H9 (cell line): ENCODE measurements around the gene GPR157. TPM values are rescaled to one million over a fixed set of nuclear protein-coding genes. Genes with fewer than 3 reads are reported as not detected.

Source experiments
- DNase-seq: peaks from one replicate; pipeline ENCODE4 v3.0.0-alpha.2; 2017
- H2AFZ ChIP-seq: one replicate; pipeline ENCODE4 v1.6.1; 2013; ENCODE audit warnings: mild to moderate bottlenecking, low read length, control low read depth, moderate library complexity
- H2AK5ac ChIP-seq: 2 replicates; pipeline ENCODE4 v1.6.1; 2013; ENCODE audit warnings: low read length, control low read depth, mixed read lengths; ENCODE audit not compliant: insufficient read length
- H2BK120ac ChIP-seq: one replicate; pipeline ENCODE4 v1.6.1; 2013; ENCODE audit warnings: low read depth, mild to moderate bottlenecking, low read length, control low read depth, inconsistent platforms; ENCODE audit not compliant: poor library complexity, severe bottlenecking
- H2BK12ac ChIP-seq: 2 replicates; pipeline ENCODE4 v1.6.1; 2013; ENCODE audit warnings: low read length, control low read depth, mixed read lengths, low read depth; ENCODE audit not compliant: insufficient read length
- H2BK15ac ChIP-seq: 2 replicates; pipeline ENCODE4 v1.6.1; 2013; ENCODE audit warnings: low read depth, low read length, control low read depth
- H2BK20ac ChIP-seq: one replicate; pipeline ENCODE4 v1.6.1; 2013; ENCODE audit warnings: low read depth, mild to moderate bottlenecking, low read length, control low read depth, inconsistent platforms; ENCODE audit not compliant: poor library complexity, severe bottlenecking
- H2BK5ac ChIP-seq: 2 replicates; pipeline ENCODE4 v1.6.1; 2013; ENCODE audit warnings: low read length, control low read depth, mixed read lengths; ENCODE audit not compliant: insufficient read length
- H3K14ac ChIP-seq: 2 replicates; pipeline ENCODE4 v1.6.1; 2013; ENCODE audit warnings: low read length, control low read depth; ENCODE audit not compliant: insufficient read depth
- H3K18ac ChIP-seq: 2 replicates; pipeline ENCODE4 v1.6.1; 2013; ENCODE audit warnings: low read depth, mild to moderate bottlenecking, mixed read lengths, low read length, control low read depth; ENCODE audit not compliant: insufficient read length
- H3K23ac ChIP-seq: 2 replicates; pipeline ENCODE4 v1.6.1; 2013; ENCODE audit warnings: low read length, control low read depth, mixed read lengths, low read depth; ENCODE audit not compliant: insufficient read length
- H3K23me2 ChIP-seq: 2 replicates; pipeline ENCODE4 v1.6.1; 2013; ENCODE audit warnings: low read depth, mild to moderate bottlenecking, mixed read lengths, low read length, control low read depth; ENCODE audit not compliant: insufficient read length, poor library complexity, severe bottlenecking
- H3K27ac ChIP-seq: 2 replicates; pipeline ENCODE4 v1.5.1; 2013; ENCODE audit warnings: low read length, control low read depth, mixed read lengths, low read depth; ENCODE audit not compliant: insufficient read length
- H3K27me3 ChIP-seq: 2 replicates; pipeline ENCODE4 v1.6.1; 2013; ENCODE audit warnings: low read length, control low read depth, inconsistent platforms; ENCODE audit not compliant: insufficient read depth
- H3K4ac ChIP-seq: 2 replicates; pipeline ENCODE4 v1.6.1; 2013; ENCODE audit warnings: low read depth, mild to moderate bottlenecking, control low read depth, inconsistent platforms, low read length, moderate library complexity
- H3K4me1 ChIP-seq: 2 replicates; pipeline ENCODE4 v1.6.1; 2013; ENCODE audit warnings: low read length, control low read depth, inconsistent platforms; ENCODE audit not compliant: insufficient read depth
- H3K4me2 ChIP-seq: 2 replicates; pipeline ENCODE4 v1.6.1; 2013; ENCODE audit warnings: low read length, control low read depth, mixed read lengths; ENCODE audit not compliant: insufficient read length, insufficient read depth
- H3K56ac ChIP-seq: 2 replicates; pipeline ENCODE4 v1.6.1; 2013; ENCODE audit warnings: low read depth, mild to moderate bottlenecking, mixed read lengths, low read length, control low read depth; ENCODE audit not compliant: insufficient read length
- H3K79me1 ChIP-seq: 2 replicates; pipeline ENCODE4 v1.6.1; 2013; ENCODE audit warnings: low read depth, mild to moderate bottlenecking, moderate library complexity, low read length, control low read depth, inconsistent platforms; ENCODE audit not compliant: insufficient read depth, poor library complexity, severe bottlenecking
- H3K79me2 ChIP-seq: 2 replicates; pipeline ENCODE4 v1.6.1; 2013; ENCODE audit warnings: low read length, control low read depth, inconsistent platforms; ENCODE audit not compliant: insufficient read depth
- H3K9ac ChIP-seq: 2 replicates; pipeline ENCODE4 v1.6.1; 2013; ENCODE audit warnings: low read length, control low read depth, mixed read lengths; ENCODE audit not compliant: insufficient read length; ENCODE audit errors: extremely low read depth
- H3K9me3 ChIP-seq: one replicate; pipeline ENCODE4 v1.6.1; 2013; ENCODE audit warnings: low read depth, low read length, inconsistent platforms; ENCODE audit not compliant: control insufficient read depth
- H3T11ph ChIP-seq: one replicate; pipeline ENCODE4 v1.6.1; 2013; ENCODE audit warnings: mild to moderate bottlenecking, low read length, control low read depth, inconsistent platforms
- H4K20me1 ChIP-seq: one replicate; pipeline ENCODE4 v1.6.1; 2013; ENCODE audit not compliant: control insufficient read depth, insufficient read length, insufficient read depth
- H4K5ac ChIP-seq: 2 replicates; pipeline ENCODE4 v1.6.1; 2013; ENCODE audit warnings: low read depth, mild to moderate bottlenecking, mixed read lengths, low read length, control low read depth; ENCODE audit not compliant: insufficient read length
- H4K8ac ChIP-seq: replicated peaks from 2 replicates; pipeline ENCODE4 v1.6.1; 2013; ENCODE audit warnings: low read length, control low read depth, mixed read lengths, low read depth; ENCODE audit not compliant: insufficient read length
- H4K91ac ChIP-seq: 2 replicates; pipeline ENCODE4 v1.6.1; 2013; ENCODE audit warnings: low read depth, mild to moderate bottlenecking, moderate library complexity, mixed read lengths, low read length, control low read depth; ENCODE audit not compliant: insufficient read length
- H3K27ac Mint-ChIP-seq, 3 experiments: 2 replicates in 2 of 3; 3 replicates in 1 of 3; pipeline ENCODE4 v1.8.0; 2020 to 2021; ENCODE audit warnings: mixed read lengths in 3 of 3, mild to moderate bottlenecking in 1 of 3, moderate library complexity in 1 of 3
- H3K27me3 Mint-ChIP-seq: 2 replicates; pipeline ENCODE4 v1.8.0; 2021; ENCODE audit warnings: low read depth, mild to moderate bottlenecking, moderate library complexity, mixed read lengths
- H3K36me3 Mint-ChIP-seq, 3 experiments: 2 replicates in 2 of 3; 3 replicates in 1 of 3; pipeline ENCODE4 v1.8.0; 2020 to 2021; ENCODE audit warnings: low read depth in 3 of 3, mixed read lengths in 3 of 3; ENCODE audit not compliant: insufficient read depth in 1 of 3
- H3K4me1 Mint-ChIP-seq, 2 experiments: 2 replicates each; pipeline ENCODE4 v1.8.0; 2020; ENCODE audit warnings: mixed read lengths in 2 of 2
- H3K4me3 Mint-ChIP-seq, 2 experiments: 2 replicates in 1 of 2; 3 replicates in 1 of 2; pipeline ENCODE4 v1.8.0; 2020 to 2021; ENCODE audit warnings: mild to moderate bottlenecking in 2 of 2, mixed read lengths in 2 of 2, moderate library complexity in 1 of 2
- H3K9me3 Mint-ChIP-seq, 2 experiments: 2 replicates in 1 of 2; 3 replicates in 1 of 2; pipeline ENCODE4 v1.8.0; 2020; ENCODE audit warnings: mild to moderate bottlenecking in 2 of 2, mixed read lengths in 2 of 2, moderate library complexity in 1 of 2
- WGBS: extraction: QIAGEN DNeasy Blood & Tissue Kit; methylation state at CpG from one replicate; pipeline ENCODE4 v1.1.7; 2013; ENCODE audit warnings: missing lambda C conversion rate, low lambda C conversion rate, mixed read lengths; ENCODE audit not compliant: insufficient read length; ENCODE audit errors: extremely low coverage; 5-methylcytosine and 5-hydroxymethylcytosine counted together
- total RNA-seq: library from RNA; stranded (reverse); gene quantifications from 2 replicates; pipeline ENCODE4 v1.2.1, GENCODE V29; 2021
- TF ChIP-seq, protein P1 (sequence below): fragments of 200-600 bp; sonication (generic); conservative IDR thresholded peaks from 3 replicates; pipeline ENCODE4 v1.8.0; 2021; ENCODE audit warnings: antibody characterized with exemption, mild to moderate bottlenecking

GPR157 gene
- total RNA-seq, 1 experiment from 2014 or later, result 3.8 TPM

DNA sequence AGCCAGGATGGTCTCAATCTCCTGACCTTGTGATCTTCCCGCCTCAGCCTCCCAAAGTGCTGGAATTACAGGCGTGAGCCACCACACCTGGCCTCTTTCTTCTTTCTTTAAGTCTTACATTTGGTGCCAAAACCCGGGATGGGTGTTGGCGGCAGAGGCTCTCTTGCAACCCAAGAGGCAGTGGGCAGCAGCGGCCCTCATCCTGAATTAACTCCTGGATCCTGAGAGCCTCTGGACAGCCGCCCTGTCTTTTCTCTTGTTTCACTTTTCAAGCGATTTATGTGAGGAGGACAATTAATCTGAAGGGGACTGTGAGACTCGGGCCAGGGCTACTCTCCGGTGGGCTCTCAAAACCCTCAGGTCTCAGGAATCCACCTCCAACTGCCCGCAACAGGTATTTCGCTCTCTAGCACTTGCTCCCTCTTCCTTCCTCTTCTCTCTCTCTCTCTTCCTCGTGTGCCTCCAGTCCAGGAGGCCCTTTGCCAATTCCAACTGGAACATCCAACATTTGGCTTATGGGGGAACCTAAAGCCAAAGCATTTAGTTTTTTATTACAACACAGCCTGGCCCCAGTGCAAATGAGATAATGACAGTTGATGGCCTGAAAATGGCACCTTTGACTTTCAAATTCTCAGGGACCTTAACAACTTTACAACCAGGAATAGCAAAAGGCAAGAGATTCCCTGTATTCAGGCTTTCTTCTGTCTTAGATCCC lies 41.3 kb downstream of the GPR157 start:
- no peak overlapping the region for H3K4me3 Mint-ChIP-seq
- no peak overlapping the region for H3K4ac ChIP-seq
- no peaks in the 10 kb centered on the region for H3K27me3 ChIP-seq
- no peak overlapping the region for H3K56ac ChIP-seq
- no peak overlapping the region for H2BK20ac ChIP-seq
- peaks cover 5 to 7% of the 10 kb centered on the region in 2 experiments; a peak in 3 of 4 replicates for H3K4me1 Mint-ChIP-seq
- no CpG with 5 or more reads among the region's 12 CpGs for WGBS
- peaks cover 3% of the 10 kb centered on the region; the same call in 1 of the 2 replicates for H3K4me1 ChIP-seq
- no peak overlapping the region for H2BK5ac ChIP-seq
- no peaks in the 10 kb centered on the region for H3K23me2 ChIP-seq
- no peaks in the 10 kb centered on the region for H4K20me1 ChIP-seq
- H3K23ac ChIP-seq, result no peak overlapping the region
- no peak overlapping the region for H2AK5ac ChIP-seq
- no peak overlapping the region for H3K14ac ChIP-seq
- H3K79me1 ChIP-seq, result no peaks in the 10 kb centered on the region
- H4K5ac ChIP-seq, result no peak overlapping the region
- no peak overlapping the region for H2BK12ac ChIP-seq
- H3K27ac ChIP-seq, result no peak overlapping the region
- TF ChIP-seq, protein P1, sequence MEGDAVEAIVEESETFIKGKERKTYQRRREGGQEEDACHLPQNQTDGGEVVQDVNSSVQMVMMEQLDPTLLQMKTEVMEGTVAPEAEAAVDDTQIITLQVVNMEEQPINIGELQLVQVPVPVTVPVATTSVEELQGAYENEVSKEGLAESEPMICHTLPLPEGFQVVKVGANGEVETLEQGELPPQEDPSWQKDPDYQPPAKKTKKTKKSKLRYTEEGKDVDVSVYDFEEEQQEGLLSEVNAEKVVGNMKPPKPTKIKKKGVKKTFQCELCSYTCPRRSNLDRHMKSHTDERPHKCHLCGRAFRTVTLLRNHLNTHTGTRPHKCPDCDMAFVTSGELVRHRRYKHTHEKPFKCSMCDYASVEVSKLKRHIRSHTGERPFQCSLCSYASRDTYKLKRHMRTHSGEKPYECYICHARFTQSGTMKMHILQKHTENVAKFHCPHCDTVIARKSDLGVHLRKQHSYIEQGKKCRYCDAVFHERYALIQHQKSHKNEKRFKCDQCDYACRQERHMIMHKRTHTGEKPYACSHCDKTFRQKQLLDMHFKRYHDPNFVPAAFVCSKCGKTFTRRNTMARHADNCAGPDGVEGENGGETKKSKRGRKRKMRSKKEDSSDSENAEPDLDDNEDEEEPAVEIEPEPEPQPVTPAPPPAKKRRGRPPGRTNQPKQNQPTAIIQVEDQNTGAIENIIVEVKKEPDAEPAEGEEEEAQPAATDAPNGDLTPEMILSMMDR, result no peak
- no peak for DNase-seq
- no peak overlapping the region for H2BK120ac ChIP-seq
- H3T11ph ChIP-seq, result no peak overlapping the region
- H2BK15ac ChIP-seq, result no peak overlapping the region
- H4K8ac ChIP-seq, result no peak overlapping the region
- no peak overlapping the region for H3K27ac Mint-ChIP-seq
- no peaks in the 10 kb centered on the region for H3K9me3 ChIP-seq
- no peak overlapping the region for H4K91ac ChIP-seq
- H3K27me3 Mint-ChIP-seq, result peaks cover 5% of the 10 kb centered on the region
- no peak overlapping the region for H3K18ac ChIP-seq
- peaks cover 0 to 20% (median 3%) of the 10 kb centered on the region in 3 experiments; a peak in 6 of 7 replicates for H3K36me3 Mint-ChIP-seq
- H3K9ac ChIP-seq, result no peak overlapping the region
- no peaks in the 10 kb centered on the region for H3K79me2 ChIP-seq
- H3K4me2 ChIP-seq, result no peak overlapping the region
- no peak overlapping the region for H2AFZ ChIP-seq
- peaks cover 20 to 22% of the 10 kb centered on the region in 2 experiments for H3K9me3 Mint-ChIP-seq
